Right lobe of liver (tissue), 6 donors: ENCODE data around the gene GPR183. TPM values are rescaled to one million over a fixed set of nuclear protein-coding genes. Genes with fewer than 3 reads are reported as not detected.

Experiments used
- ATAC-seq, 4 donors: fragments of 200-7000 bp; cut with Tn5 transposase; one replicate each; pipeline ENCODE4 v1.9.1; 2020; ENCODE audit warnings: mild to moderate bottlenecking in 4 of 4, moderate library complexity in 4 of 4
- DNase-seq, 3 donors: peaks; one replicate each; pipeline ENCODE4 v3.0.0-alpha.2; 2020
- H3K27ac ChIP-seq, 3 donors: fragments of 200-600 bp; one replicate each; pipeline ENCODE4 v1.8.0; 2022
- H3K27me3 ChIP-seq, 2 donors: fragments of 200-600 bp; one replicate each; pipeline ENCODE4 v1.8.0; 2022
- H3K36me3 ChIP-seq, 4 donors: fragments of 200-600 bp; sonication (generic) in 1 of 4; one replicate each; pipeline versions ENCODE4 v1.5.1 to v1.8.0; 2017 to 2022; ENCODE audit warnings: control low read depth in 1 of 4
- H3K4me1 ChIP-seq, 4 donors: fragments of 200-600 bp; sonication (generic) in 1 of 4; one replicate each; pipeline versions ENCODE4 v1.5.1 to v1.8.0; 2017 to 2022; ENCODE audit warnings: control low read depth in 1 of 4
- H3K4me3 ChIP-seq, 3 donors: fragments of 200-600 bp; one replicate each; pipeline ENCODE4 v1.8.0; 2022
- H3K9me3 ChIP-seq, 4 donors: fragments of 200-600 bp; sonication (generic) in 1 of 4; one replicate each; pipeline versions ENCODE4 v1.5.1 to v1.8.0; 2017 to 2022; ENCODE audit warnings: control low read depth in 1 of 4
- CTCF ChIP-seq, 4 donors: fragments of 200-600 bp in 3 of 4; fragments of 450-650 bp in 1 of 4; IDR thresholded peaks; one replicate each; pipeline versions ENCODE4 v1.5.1 to v1.8.0; 2016 to 2022; ENCODE audit warnings: antibody characterized with exemption in 4 of 4, mild to moderate bottlenecking in 2 of 4
- POLR2A ChIP-seq: fragments of 450-650 bp; IDR thresholded peaks from one replicate; pipeline ENCODE4 v1.6.1; 2017; ENCODE audit warnings: antibody characterized with exemption, mild to moderate bottlenecking
- WGBS: methylation state at CpG from one replicate; pipeline ENCODE4 v1.1.6; 2018; ENCODE audit warnings: low coverage, low lambda C conversion rate; ENCODE audit not compliant: insufficient coverage; ENCODE audit errors: missing lambda C conversion rate; 5-methylcytosine and 5-hydroxymethylcytosine counted together
- intact Hi-C, 2 donors: fragments of 100-400 bp; cut with DNase I; formaldehyde crosslinking; loops; one replicate each; pipeline versions ENCODE4 v1.11.2 to v1.14.1; 2022
- total RNA-seq, 6 experiments: library from RNA; depleted of rRNA in 2 of 6; stranded (reverse); fragments of >200 nt in 2 of 6; fragmentation: NEBNext Ultra II Directional in 3 of 6; extraction: Animal tissue kit (Norgen Biotek cat#: 25700) in 3 of 6; gene quantifications; one replicate each; pipeline versions ENCODE4 v1.1.0 to v1.2.4, GENCODE V29; 2016 to 2023
- donor health status: DM: no; HTN: yes; CAD: no.
- donor health status: DM: no; HTN: no; CAD: no.
- donor health status: DM: no; HTN: no; CAD: no.
- donor health status: DM: no; HTN: yes; CAD: no.
- donor health status: DM: no; HTN: yes; CAD: no.

The GPR183 gene
- total RNA-seq, 6 experiments from 2014 or later, result 0.26 to 3.2 (median 1.0) TPM

GRCh38 chr13:99299920-99300341, 7.3 kb downstream of the GPR183 start:
- 72% methylated on average over 2 of the region's 4 CpGs for WGBS
- Histone ChIP-seq H3K9me3 (no peaks in the 10 kb centered on the region), H3K4me3 (no peak overlapping the region), H3K36me3 (no peaks in the 10 kb centered on the region), H3K4me1 (no peaks in the 10 kb centered on the region), H3K27ac (no peak overlapping the region), H3K27me3 (no peaks in the 10 kb centered on the region)
- ATAC-seq, result peak in 1 of 4 donors; percentile 14
- TF ChIP-seq POLR2A (no peak), CTCF (IDR thresholded peaks at IDR 0.05) (no peak)
- intact Hi-C loops, result no loop called here
- DNase-seq, result no peak

- intact Hi-C loops, result no loop called here
- Histone ChIP-seq H3K27me3 (no peaks in the 10 kb centered on the region), H3K27ac (no peak overlapping the region), H3K9me3 (no peaks in the 10 kb centered on the region), H3K4me3 (no peak overlapping the region), H3K4me1 (no peaks in the 10 kb centered on the region), H3K36me3 (no peaks in the 10 kb centered on the region)
- DNase-seq (no peak), ATAC-seq (no peak)
- 81% methylated on average over 3 of the region's 4 CpGs for WGBS
- TF ChIP-seq CTCF (IDR thresholded peaks at IDR 0.05), result no peak
- TF ChIP-seq POLR2A, result no peak
Observed at GRCh38 chr13:99299256-99299919, 7.8 kb downstream of the GPR183 start.

- no peak for DNase-seq
- intact Hi-C loops, result no loop called here
- WGBS, result 68% methylated on average over 2 of the region's 2 CpGs
- no peaks in the 10 kb centered on the region for H3K36me3 ChIP-seq
- no peak for ATAC-seq
- no peak overlapping the region for H3K27ac ChIP-seq
- TF ChIP-seq CTCF (IDR thresholded peaks at IDR 0.05) (no peak), POLR2A (no peak)
- H3K4me3 ChIP-seq, result no peak overlapping the region
- H3K4me1 ChIP-seq, result no peaks in the 10 kb centered on the region
- no peaks in the 10 kb centered on the region for H3K9me3 ChIP-seq
- no peaks in the 10 kb centered on the region for H3K27me3 ChIP-seq
Observed at GRCh38 chr13:99298056-99298455, 9.1 kb downstream of the GPR183 start.

GRCh38 chr13:99297331-99297730, 9.9 kb downstream of the GPR183 start:
- no peak for DNase-seq

More at GRCh38 chr13:99297331-99297730, 9.9 kb downstream of the GPR183 start:
- H3K4me3 ChIP-seq, result no peak overlapping the region
- H3K27me3 ChIP-seq, result no peaks in the 10 kb centered on the region
- H3K4me1 ChIP-seq, result no peaks in the 10 kb centered on the region
- intact Hi-C loops, result no loop called here
- TF ChIP-seq POLR2A, result no peak
- no peak for TF ChIP-seq CTCF (IDR thresholded peaks at IDR 0.05)
- no peaks in the 10 kb centered on the region for H3K9me3 ChIP-seq
- ATAC-seq, result no peak
- no peak overlapping the region for H3K27ac ChIP-seq
- H3K36me3 ChIP-seq, result no peaks in the 10 kb centered on the region
